Nephron progenitor cell (in vitro differentiated cells): ENCODE measurements around the gene LCN10.
A peak's percentile ranks its signal among the peaks of the same experiment; 100 is the strongest.

Experiments
- DNase-seq: peaks from one replicate; pipeline ENCODE4 v3.0.0; 2021
- H3K27ac Mint-ChIP-seq: 2 replicates; pipeline ENCODE4 v1.8.0; 2021; ENCODE audit warnings: mild to moderate bottlenecking, moderate library complexity, mixed read lengths
- H3K27me3 Mint-ChIP-seq: 2 replicates; pipeline ENCODE4 v1.8.0; 2021; ENCODE audit warnings: mild to moderate bottlenecking, low read depth, mixed read lengths; ENCODE audit not compliant: poor library complexity
- H3K36me3 Mint-ChIP-seq: 2 replicates; pipeline ENCODE4 v1.8.0; 2021; ENCODE audit warnings: low read depth, mixed read lengths
- H3K4me1 Mint-ChIP-seq: 2 replicates; pipeline ENCODE4 v1.8.0; 2021; ENCODE audit warnings: mixed read lengths
- H3K4me3 Mint-ChIP-seq: 2 replicates; pipeline ENCODE4 v1.8.0; 2021; ENCODE audit warnings: mild to moderate bottlenecking, moderate library complexity, mixed read lengths
- H3K9me3 Mint-ChIP-seq: 2 replicates; pipeline ENCODE4 v1.8.0; 2021; ENCODE audit warnings: mild to moderate bottlenecking, moderate library complexity, mixed read lengths
- TF ChIP-seq, protein P1 (sequence below): fragments of 200-600 bp; sonication (generic); IDR thresholded peaks from 2 replicates; pipeline ENCODE4 v1.5.0; 2021; ENCODE audit warnings: antibody characterized with exemption

Gene LCN10

GRCh38 chr9:136719195-136719880 lies 23.4 kb downstream of the LCN10 start:
- Mint-ChIP-seq H3K4me3 (no peak overlapping the region), H3K27me3 (no peaks in the 10 kb centered on the region), H3K4me1 (peaks cover 27% of the 10 kb centered on the region), H3K36me3 (peaks cover 9% of the 10 kb centered on the region), H3K27ac (no peak overlapping the region), H3K9me3 (no peaks in the 10 kb centered on the region)
- TF ChIP-seq, protein P1, sequence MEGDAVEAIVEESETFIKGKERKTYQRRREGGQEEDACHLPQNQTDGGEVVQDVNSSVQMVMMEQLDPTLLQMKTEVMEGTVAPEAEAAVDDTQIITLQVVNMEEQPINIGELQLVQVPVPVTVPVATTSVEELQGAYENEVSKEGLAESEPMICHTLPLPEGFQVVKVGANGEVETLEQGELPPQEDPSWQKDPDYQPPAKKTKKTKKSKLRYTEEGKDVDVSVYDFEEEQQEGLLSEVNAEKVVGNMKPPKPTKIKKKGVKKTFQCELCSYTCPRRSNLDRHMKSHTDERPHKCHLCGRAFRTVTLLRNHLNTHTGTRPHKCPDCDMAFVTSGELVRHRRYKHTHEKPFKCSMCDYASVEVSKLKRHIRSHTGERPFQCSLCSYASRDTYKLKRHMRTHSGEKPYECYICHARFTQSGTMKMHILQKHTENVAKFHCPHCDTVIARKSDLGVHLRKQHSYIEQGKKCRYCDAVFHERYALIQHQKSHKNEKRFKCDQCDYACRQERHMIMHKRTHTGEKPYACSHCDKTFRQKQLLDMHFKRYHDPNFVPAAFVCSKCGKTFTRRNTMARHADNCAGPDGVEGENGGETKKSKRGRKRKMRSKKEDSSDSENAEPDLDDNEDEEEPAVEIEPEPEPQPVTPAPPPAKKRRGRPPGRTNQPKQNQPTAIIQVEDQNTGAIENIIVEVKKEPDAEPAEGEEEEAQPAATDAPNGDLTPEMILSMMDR: no peak
- DNase-seq: no peak

DNA sequence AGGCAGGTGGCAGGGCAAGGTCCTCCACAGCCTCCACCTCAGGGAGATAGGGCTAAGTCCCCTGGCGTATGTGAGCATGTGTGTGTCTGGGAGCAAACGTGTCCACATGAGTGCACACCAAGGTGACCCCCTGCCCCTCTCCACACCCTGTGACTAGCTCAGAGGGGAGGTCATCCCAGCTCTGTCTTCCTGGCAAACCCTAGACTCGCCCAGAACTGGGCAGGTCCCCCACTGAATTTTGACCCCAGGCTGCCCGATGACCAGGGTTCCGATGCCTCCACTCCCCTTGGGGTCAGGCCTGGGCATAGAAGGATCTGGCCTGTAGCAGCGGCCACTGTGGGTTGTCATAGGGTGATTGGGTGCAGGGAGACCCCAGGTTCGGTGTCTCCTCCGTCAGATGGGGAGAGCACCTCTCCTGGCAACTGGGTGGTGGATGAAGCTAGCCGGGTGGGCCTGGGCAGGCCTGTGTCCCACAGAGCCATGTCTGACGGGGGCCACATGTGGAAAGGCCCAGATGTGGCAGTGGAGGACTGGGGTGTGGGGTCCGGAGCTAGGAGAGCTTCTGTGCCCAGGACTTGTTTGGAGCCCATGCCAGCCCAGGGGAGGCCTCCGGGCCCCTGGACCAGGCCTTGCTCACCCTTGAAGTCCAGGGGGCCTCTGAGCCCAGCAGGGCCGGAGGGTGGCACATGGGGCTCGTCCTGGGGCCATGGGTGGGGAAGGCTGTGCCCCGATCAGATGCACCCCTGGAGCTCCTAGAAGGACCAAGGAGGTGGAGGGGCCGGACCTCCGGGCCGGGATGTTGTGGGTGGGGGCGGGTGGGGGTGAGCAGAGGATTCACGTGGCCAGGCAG lies 24.2 kb downstream of the LCN10 start:
- no peak overlapping the region for H3K27ac Mint-ChIP-seq

DNA sequence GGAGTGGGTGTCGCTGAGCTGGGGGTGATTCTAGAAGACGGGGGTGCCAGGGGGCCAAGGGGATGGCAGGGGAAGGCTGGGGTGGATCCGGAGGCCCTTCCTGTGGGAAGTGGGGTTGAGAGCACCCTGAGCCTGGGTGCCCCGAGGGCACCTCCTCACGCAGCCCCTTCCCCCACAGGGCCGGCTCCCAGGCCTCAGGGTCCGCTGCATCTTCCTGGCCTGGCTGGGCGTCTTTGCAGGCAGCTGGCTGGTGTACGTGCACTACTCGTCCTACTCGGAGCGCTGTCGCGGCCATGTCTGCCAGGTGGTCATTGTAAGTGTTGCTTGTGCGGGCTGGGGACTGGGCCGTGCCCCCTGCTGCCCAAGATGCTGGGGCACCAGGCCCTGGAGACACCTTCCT lies 25.3 kb downstream of the LCN10 start:
- TF ChIP-seq, protein P1: no peak
- Mint-ChIP-seq H3K4me1 (peaks cover 34% of the 10 kb centered on the region), H3K4me3 (no peak overlapping the region), H3K36me3 (no peaks in the 10 kb centered on the region), H3K27ac (no peak overlapping the region), H3K27me3 (no peaks in the 10 kb centered on the region), H3K9me3 (no peaks in the 10 kb centered on the region)
- DNase-seq: no peak

More for the DNA sequence above, 24.2 kb downstream of the LCN10 start:
- Mint-ChIP-seq H3K27me3 (no peaks in the 10 kb centered on the region), H3K36me3 (peaks cover 1% of the 10 kb centered on the region), H3K4me3 (no peak overlapping the region), H3K9me3 (no peaks in the 10 kb centered on the region), H3K4me1 (peaks cover 29% of the 10 kb centered on the region)
- DNase-seq: no peak
- TF ChIP-seq, protein P1: no peak

DNA sequence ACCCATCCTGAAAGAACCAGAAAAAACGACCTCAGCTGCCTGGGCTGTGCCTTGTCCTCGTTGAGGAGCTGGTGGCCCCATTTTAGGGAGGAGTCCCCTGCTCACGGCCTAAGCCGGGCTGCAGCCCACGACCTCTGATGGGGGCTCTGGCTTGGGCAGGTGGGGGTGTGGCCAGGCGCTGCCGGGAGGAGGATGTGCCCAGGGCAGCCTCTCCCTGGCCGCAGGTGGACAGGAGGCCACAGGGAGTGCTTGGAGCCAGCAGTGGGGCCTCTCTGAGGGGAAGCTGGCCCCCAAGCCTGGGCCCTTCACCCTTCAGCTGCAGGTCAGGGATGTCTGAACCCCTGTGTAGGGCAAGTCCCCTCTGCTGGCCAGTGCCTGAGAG lies 27.9 kb downstream of the LCN10 start:
- peaks cover 21% of the 10 kb centered on the region for H3K4me1 Mint-ChIP-seq
- TF ChIP-seq, protein P1: no peak

GRCh38 chr9:136714096-136714892 lies 28.4 kb downstream of the LCN10 start:
- Mint-ChIP-seq H3K36me3 (no peaks in the 10 kb centered on the region), H3K27me3 (peaks cover 12% of the 10 kb centered on the region), H3K4me3 (peak overlapping the region; percentile 81), H3K27ac (no peak overlapping the region), H3K4me1 (peaks cover 20% of the 10 kb centered on the region), H3K9me3 (no peaks in the 10 kb centered on the region)
- DNase-seq: no peak
- TF ChIP-seq, protein P1: no peak

More for the DNA sequence above, 27.9 kb downstream of the LCN10 start:
- H3K9me3 Mint-ChIP-seq: no peaks in the 10 kb centered on the region
- no peak overlapping the region for H3K27ac Mint-ChIP-seq
- peak overlapping the region; percentile 60 for H3K4me3 Mint-ChIP-seq
- DNase-seq: no peak
- H3K36me3 Mint-ChIP-seq: no peaks in the 10 kb centered on the region
- peaks cover 12% of the 10 kb centered on the region for H3K27me3 Mint-ChIP-seq
